Esophagus squamous epithelium (tissue), 5 donors: ENCODE results near the gene RBFA. TPM values are rescaled to one million over a fixed set of nuclear protein-coding genes. Genes with fewer than 3 reads are reported as not detected.
A peak's percentile ranks its signal among the peaks of the same experiment; 100 is the strongest.

Experiments
- DNase-seq: peaks from one replicate; lab custom pipeline; 2025; lab: John Stamatoyannopoulos, UW
- H3K27ac ChIP-seq, 4 donors: fragments of 200-600 bp; sonication (generic); one replicate each; pipeline ENCODE4 v1.5.1; 2016 to 2019; ENCODE audit warnings: mild to moderate bottlenecking in 1 of 4
- H3K27me3 ChIP-seq, 4 donors: fragments of 200-600 bp; sonication (generic); 1 replicate in 3 of 4; 2 replicates in 1 of 4; pipeline versions ENCODE4 v1.5.1 to v1.6.0; 2017 to 2021; ENCODE audit warnings: antibody characterized with exemption in 1 of 4
- H3K36me3 ChIP-seq, 3 donors: fragments of 200-600 bp; sonication (generic); one replicate each; pipeline ENCODE4 v1.5.1; 2016 to 2019
- H3K4me1 ChIP-seq, 3 donors: fragments of 200-600 bp; sonication (generic); one replicate each; pipeline ENCODE4 v1.5.1; 2017 to 2019
- H3K4me3 ChIP-seq, 4 donors: fragments of 200-600 bp; sonication (generic); 1 replicate in 3 of 4; 2 replicates in 1 of 4; pipeline ENCODE4 v1.5.1; 2016 to 2019; ENCODE audit warnings: mild to moderate bottlenecking in 2 of 4, moderate library complexity in 1 of 4
- H3K9me3 ChIP-seq, 3 donors: fragments of 200-600 bp; sonication (generic); one replicate each; pipeline ENCODE4 v1.5.1; 2016 to 2019
- CTCF ChIP-seq, 6 experiments: fragments of 450-650 bp in 4 of 6; fragments of 200-600 bp in 2 of 6; sonication (generic) in 2 of 6; IDR thresholded peaks; one replicate each; pipeline ENCODE4 v1.5.1; 2016 to 2019; ENCODE audit warnings: antibody characterized with exemption in 6 of 6, mild to moderate bottlenecking in 4 of 6, moderate library complexity in 4 of 6
- POLR2A ChIP-seq, 4 donors: fragments of 450-650 bp; IDR thresholded peaks; one replicate each; pipeline ENCODE4 v1.6.1; 2017; ENCODE audit warnings: antibody characterized with exemption in 4 of 4, mild to moderate bottlenecking in 4 of 4, moderate library complexity in 3 of 4
- WGBS, 2 donors: methylation state at CpG; one replicate each; pipeline ENCODE4 v1.1.5; 2018; 5-methylcytosine and 5-hydroxymethylcytosine counted together
- intact Hi-C: fragments of 100-400 bp; cut with DNase I; formaldehyde crosslinking; loops from one replicate; pipeline ENCODE4 v1.15.0; 2022
- total RNA-seq, 4 donors: library from RNA; depleted of rRNA; stranded (reverse); fragments of >200 nt; gene quantifications; one replicate each; pipeline ENCODE4 v1.1.0, GENCODE V29; 2016
- donor health status: DM: yes; HTN: yes; CAD: no.

RBFA gene
- total RNA-seq, 4 donors from 2014 or later = 15.5 to 36.7 (median 28.8) TPM

DNA sequence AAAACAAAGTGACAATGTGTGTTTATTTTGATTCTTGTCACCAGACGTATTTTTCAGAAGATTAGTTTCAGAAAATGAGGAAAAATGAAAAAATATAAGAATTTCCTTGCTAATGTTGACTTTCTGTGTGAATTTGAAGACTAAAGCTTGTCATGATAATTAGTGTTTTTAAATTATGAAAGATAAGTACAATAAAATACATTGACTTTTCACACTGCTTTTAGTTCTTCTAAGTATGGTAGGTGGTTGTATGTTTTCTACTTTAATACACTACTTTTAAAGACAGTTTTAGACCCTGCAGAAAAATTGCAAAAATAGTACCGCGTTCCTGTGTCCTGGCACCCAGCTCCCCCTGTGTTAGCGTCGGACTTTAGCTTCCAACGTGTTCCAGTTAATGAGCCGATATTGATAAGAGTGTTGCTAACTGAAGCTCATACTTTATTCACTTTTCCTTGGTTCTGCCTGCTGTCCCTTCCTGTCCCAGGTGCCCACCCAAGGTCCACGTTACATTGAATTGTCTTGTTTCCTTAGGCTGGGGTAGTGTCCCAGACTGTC is 695 bp downstream of the RBFA start:
- DNase-seq = no peak
- intact Hi-C loops = loop anchor here (10.0 kb wide), 1 partner anchor 350 kb away; no protein-coding TSS in a partner anchor
- WGBS, 2 donors = 7 to 11% methylated on average over 8 of the region's 8 CpGs
- no peaks in the 10 kb centered on the region for H3K27me3 ChIP-seq
- TF ChIP-seq CTCF (IDR thresholded peaks at IDR 0.05) (no peak), POLR2A (IDR thresholded peaks at IDR 0.05) (no peak)
- no peaks in the 10 kb centered on the region for H3K9me3 ChIP-seq
- H3K4me3 ChIP-seq = peak overlapping the region; percentile 59 to 81 (median 72)
- H3K4me1 ChIP-seq = peaks cover 4 to 24% (median 9%) of the 10 kb centered on the region in 3 donors
- H3K36me3 ChIP-seq = peaks cover 0 to 31% (median 7%) of the 10 kb centered on the region in 3 donors
- H3K27ac ChIP-seq = peak overlapping the region; percentile 89 to 98 (median 94)

DNA sequence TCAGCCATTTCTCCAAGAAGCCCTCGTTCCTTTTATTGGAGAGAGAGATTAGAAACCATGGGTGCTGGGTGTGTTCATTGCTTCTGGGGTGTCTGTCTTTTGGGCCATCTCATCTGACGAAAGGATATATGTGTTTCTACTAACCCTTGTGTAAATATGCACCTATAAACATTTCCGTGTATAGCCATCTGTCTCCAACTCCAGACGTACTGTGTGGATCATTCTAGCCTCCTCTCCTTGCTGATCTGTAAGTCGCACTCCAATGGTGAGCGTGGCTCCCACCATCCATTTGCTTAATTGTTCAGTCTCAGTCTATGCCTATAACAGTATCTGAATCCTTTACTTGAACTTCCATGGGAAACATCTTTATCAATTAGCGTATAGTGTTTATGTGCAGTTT is 1.8 kb downstream of the RBFA start:
- TF ChIP-seq POLR2A (IDR thresholded peaks at IDR 0.05) (no peak), CTCF (IDR thresholded peaks at IDR 0.05) (no peak)

DNA sequence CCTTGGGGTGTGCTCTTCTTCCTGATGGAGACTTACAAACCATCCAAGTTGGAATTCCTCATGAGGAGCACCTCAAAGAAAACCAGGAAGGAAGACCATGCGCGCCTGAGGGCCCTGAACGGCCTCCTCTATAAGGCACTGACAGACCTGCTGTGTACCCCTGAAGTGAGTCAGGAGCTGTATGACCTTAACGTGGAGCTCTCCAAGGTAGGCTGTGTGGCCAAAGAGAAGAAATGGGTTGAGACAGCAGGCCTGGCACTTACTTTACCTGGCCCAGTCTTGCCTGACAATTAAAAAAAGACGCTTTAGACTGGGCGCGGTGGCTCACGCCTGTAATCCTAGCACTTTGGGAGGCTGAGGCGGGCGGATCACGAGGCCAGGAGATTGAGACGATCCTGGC is 3.1 kb downstream of the RBFA start:
- DNase-seq = no peak
- no peak overlapping the region for H3K27ac ChIP-seq
- TF ChIP-seq POLR2A (IDR thresholded peaks at IDR 0.05) (no peak), CTCF (IDR thresholded peaks at IDR 0.05) (no peak)
- H3K27me3 ChIP-seq = no peaks in the 10 kb centered on the region
- WGBS, 2 donors = 97% methylated on average over 8 to 9 of the region's 12 CpGs
- no peaks in the 10 kb centered on the region for H3K9me3 ChIP-seq
- no peak overlapping the region for H3K4me3 ChIP-seq
- intact Hi-C loops = loop anchor here (10.0 kb wide), 1 partner anchor 352 kb away; no protein-coding TSS in a partner anchor
- peaks cover 4 to 24% (median 9%) of the 10 kb centered on the region in 3 donors for H3K4me1 ChIP-seq
- H3K36me3 ChIP-seq = peaks cover 0 to 53% (median 7%) of the 10 kb centered on the region in 3 donors

More for the DNA sequence above, 1.8 kb downstream of the RBFA start:
- no peaks in the 10 kb centered on the region for H3K9me3 ChIP-seq
- no peak overlapping the region for H3K27ac ChIP-seq
- no peak for DNase-seq
- intact Hi-C loops = loop anchor here (10.0 kb wide), 1 partner anchor 351 kb away; no protein-coding TSS in a partner anchor
- WGBS, 2 donors = 91 to 93% methylated on average over 7 of the region's 7 CpGs
- peaks cover 4 to 24% (median 9%) of the 10 kb centered on the region in 3 donors for H3K4me1 ChIP-seq
- no peak overlapping the region for H3K4me3 ChIP-seq
- peaks cover 0 to 42% (median 7%) of the 10 kb centered on the region in 3 donors for H3K36me3 ChIP-seq
- no peaks in the 10 kb centered on the region for H3K27me3 ChIP-seq

DNA sequence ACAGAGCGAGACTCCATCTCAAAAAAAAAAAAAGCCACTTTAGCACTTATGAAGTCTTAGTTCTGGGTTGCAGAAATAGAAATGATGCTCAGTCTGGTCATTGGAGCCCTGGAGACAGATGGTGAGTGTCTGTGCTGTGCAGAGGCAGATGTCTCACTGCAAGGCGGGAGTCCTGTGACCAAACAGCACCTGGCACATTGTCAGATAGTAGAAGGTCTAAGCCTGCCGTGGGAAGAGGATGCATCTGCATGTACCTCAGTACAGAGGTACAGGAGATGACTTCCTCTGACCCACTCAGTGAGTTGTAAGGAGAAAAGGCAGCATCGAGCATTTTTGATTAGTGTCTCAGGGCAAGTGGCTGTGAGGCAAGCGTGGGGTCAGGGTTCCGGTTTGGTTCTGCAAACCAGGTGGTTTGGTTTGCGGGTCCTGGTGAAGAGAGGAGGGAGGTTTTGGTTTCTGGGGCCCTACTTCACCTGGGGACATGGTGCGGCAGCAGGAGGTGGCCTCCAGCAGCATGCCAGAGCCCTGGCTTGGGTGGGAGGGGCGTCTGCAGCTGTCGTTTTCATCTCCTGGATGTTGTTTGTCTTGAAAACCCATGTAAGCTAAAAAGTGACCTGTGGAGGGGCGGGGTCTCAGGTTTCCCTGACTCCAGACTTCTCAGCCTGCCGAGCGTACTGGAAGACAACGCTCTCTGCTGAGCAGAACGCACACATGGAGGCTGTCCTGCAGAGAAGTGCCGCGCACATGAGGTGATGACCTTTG is 3.8 kb downstream of the RBFA start:
- H3K9me3 ChIP-seq = no peaks in the 10 kb centered on the region
- no peak overlapping the region for H3K4me3 ChIP-seq
- 86% methylated on average over 17 of the region's 17 CpGs for WGBS, 2 donors
- TF ChIP-seq POLR2A (IDR thresholded peaks at IDR 0.05) (no peak), CTCF (IDR thresholded peaks at IDR 0.05) (no peak)
- H3K27ac ChIP-seq = no peak overlapping the region
- H3K36me3 ChIP-seq = peaks cover 0 to 61% (median 9%) of the 10 kb centered on the region in 3 donors
- intact Hi-C loops = loop anchor here (10.0 kb wide), 1 partner anchor 353 kb away; no protein-coding TSS in a partner anchor
- DNase-seq = no peak
- H3K4me1 ChIP-seq = peaks cover 4 to 19% (median 9%) of the 10 kb centered on the region in 3 donors
- no peaks in the 10 kb centered on the region for H3K27me3 ChIP-seq

DNA sequence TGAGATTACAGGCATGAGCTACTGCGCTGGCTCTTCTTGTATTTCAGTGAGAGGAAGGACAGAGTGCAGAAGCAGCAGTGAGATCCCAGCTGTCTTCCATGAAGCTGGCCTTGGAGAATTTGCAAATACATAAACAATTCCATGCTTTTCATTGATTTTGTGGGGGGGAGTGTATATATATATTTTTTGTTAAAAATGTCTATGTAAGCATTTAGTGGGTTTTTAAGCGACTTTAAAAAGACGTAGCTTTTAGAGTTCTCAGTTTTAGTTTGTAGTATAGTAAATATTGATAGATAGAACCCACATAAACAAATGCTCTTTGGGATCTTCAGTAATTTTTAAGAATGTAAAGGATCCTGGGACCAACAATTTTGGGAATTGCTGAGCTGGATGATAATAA is 6.3 kb downstream of the RBFA start:
- peaks cover under 1 to 7% (median 3%) of the 10 kb centered on the region in 3 donors for H3K4me1 ChIP-seq
- no peak for TF ChIP-seq CTCF (IDR thresholded peaks at IDR 0.05)
- no peak for TF ChIP-seq POLR2A (IDR thresholded peaks at IDR 0.05)
- 94% methylated on average over 3 of the region's 3 CpGs for WGBS, 2 donors
- no peaks in the 10 kb centered on the region for H3K9me3 ChIP-seq
- intact Hi-C loops = no loop called here
- peaks cover 0 to 86% (median 12%) of the 10 kb centered on the region in 3 donors for H3K36me3 ChIP-seq
- DNase-seq = no peak
- no peaks in the 10 kb centered on the region for H3K27me3 ChIP-seq
- H3K4me3 ChIP-seq = no peak overlapping the region
- H3K27ac ChIP-seq = no peak overlapping the region
